NK-92 (cell line): ENCODE results near the gene CARS1.
"Not testable (repeated sequence)": the region's sequence is repeated elsewhere in the genome, so short reads cannot be mapped to it uniquely, and the experiment has no call there.

Experiments
- DNase-seq: peaks from one replicate; lab custom pipeline; 2025; ENCODE audit not compliant: unreplicated experiment; lab: John Stamatoyannopoulos, UW

The CARS1 gene

DNA sequence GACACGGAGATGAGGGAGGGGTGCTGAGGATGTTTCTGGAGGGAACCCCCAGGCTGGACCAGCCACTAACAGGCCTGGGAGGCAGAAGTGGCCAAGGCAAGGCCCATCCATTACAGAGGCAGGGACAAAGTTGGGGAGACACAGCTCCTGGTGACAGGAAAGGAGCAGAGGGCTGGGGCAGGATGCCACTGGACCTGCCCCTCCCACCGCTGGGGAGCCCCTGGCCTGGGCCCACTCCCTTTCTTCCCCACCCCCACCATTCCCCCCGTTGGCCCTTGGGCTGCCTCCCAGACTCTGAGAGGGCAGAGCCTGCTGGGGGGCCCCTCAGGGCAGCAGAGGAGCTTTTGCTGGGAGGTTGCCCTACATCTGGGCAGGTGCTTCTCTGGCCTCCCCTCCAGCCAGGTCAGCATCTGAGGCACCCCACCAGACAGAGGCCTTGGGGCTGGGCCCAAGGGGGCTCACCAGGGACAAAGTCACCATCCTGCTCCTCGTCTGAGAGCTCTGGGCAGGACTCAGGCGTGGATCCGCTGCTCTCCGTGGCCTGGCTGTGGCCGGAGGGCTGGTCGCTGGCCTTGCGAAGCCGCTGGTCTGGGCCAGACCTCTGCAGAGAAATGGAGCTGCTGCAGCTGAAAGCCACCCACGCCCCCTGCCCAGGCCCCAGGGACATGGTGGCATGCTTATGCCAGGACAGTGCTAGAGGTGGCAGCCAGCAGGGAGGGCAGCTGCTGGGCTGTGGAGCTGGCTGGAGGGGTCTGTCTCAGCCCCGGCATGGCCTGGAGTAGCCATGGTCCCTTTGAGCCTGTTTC, 33.1 kb upstream of the CARS1 start:
- no peak for DNase-seq

- no peak for DNase-seq
These were observed 32.2 kb upstream of the CARS1 start for GRCh38 chr11:3089236-3090061.

- DNase-seq = no peak
These were observed 31.6 kb upstream of the CARS1 start for GRCh38 chr11:3088806-3089205.

DNA sequence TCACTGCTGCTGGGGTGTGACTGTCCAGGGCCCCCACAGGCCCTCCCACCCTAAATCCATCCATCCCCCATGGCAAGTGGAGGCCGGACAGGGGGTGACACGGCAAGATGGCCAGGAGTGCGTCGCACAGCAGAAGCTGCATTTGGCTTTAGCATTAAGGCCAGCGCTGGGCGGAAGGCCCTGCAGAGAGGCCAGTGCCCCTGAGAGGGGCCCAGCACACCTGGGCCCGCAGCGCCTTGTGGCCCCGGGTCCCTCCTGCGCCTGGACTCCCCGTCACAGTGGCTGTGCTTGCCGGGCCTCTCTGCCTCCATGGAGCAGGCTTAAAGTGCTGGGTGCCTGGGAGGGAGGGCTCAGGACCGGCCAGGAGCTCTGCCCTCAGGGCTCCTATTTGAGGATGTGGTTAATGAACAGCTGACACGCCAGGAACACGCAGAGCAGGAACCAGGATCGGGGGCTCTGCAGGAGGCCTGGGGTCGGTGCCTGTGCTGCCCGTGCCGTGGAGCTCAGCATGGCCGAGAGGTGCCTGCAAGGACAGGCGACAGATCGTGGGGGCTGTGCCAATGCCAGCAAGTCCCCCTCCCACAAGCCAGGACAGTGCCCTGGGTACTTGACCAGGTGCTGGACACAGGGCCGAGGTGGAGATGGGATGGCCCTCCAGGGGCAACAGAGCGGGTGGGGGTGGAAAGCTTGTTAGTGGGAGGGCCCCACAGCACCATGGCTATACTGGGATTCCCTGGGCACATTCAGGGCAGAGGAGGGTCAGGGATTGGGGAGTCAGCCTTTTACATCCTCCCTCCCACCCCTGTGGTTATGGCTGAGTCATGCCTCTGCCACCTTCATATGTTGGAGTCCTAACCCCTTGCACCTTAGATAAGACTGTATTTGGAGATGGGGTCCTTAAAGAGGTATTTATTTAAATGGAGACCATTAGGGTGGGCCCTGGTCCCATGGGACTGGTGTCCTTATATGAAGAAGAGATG, 30.9 kb upstream of the CARS1 start:
- DNase-seq = no peak

DNA sequence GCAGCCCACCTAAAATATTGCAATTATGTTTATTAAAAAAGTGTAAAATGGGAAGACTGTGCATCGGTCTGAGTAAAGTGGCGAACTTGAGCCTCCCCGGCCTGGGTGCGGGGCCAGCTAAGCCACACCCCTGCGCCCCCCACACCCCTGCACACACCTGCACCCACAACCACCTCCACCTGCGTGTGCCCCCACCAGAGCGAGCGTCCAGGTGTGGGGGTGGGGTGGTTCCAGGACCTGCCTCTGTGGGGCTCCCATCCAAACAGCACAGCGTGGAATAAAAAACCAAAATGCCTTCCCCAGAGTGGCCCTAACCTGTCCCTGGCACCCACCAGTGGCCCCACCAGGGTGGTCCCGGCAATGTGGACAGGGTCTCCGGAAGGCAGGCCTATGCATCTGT, 30.1 kb upstream of the CARS1 start:
- DNase-seq = no peak

GRCh38 chr11:3086671-3087150, 29.5 kb upstream of the CARS1 start:
- no peak for DNase-seq

- no peak for DNase-seq
These were observed 28.9 kb upstream of the CARS1 start for GRCh38 chr11:3086114-3086513.

GRCh38 chr11:3085052-3085451, 27.8 kb upstream of the CARS1 start:
- DNase-seq = no peak

GRCh38 chr11:3083321-3083720, 26.1 kb upstream of the CARS1 start:
- no peak for DNase-seq

GRCh38 chr11:3081386-3081751, 24.1 kb upstream of the CARS1 start:
- no peak for DNase-seq

GRCh38 chr11:3080733-3081385, 23.6 kb upstream of the CARS1 start:
- no peak for DNase-seq

DNA sequence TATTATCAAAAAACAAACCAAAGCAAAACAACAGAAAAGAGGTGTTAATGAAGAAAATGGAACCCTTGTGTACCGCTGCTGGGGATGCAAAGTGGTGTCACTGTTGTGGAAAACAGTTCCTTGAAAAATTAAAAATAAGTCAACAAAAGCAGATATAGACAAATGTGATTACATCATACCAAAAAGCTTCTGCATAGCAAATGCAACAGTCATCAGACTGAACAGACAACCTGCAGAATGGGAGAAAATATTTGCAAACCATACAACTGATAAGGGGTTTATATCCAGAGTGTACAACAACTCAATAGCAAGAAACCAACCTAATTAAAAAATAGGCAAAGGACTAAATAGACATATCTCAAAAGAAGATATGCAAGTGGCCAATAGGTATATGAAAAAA, 22.9 kb upstream of the CARS1 start:
- DNase-seq = no peak

- DNase-seq = no peak
These were observed 20.7 kb upstream of the CARS1 start for GRCh38 chr11:3077846-3078440.

GRCh38 chr11:3077189-3077836, 20.1 kb upstream of the CARS1 start:
- no peak for DNase-seq

- no peak for DNase-seq
These were observed 17.8 kb upstream of the CARS1 start for GRCh38 chr11:3074912-3075589.

- DNase-seq = no peak
These were observed 15.8 kb upstream of the CARS1 start for GRCh38 chr11:3073029-3073435.

DNA sequence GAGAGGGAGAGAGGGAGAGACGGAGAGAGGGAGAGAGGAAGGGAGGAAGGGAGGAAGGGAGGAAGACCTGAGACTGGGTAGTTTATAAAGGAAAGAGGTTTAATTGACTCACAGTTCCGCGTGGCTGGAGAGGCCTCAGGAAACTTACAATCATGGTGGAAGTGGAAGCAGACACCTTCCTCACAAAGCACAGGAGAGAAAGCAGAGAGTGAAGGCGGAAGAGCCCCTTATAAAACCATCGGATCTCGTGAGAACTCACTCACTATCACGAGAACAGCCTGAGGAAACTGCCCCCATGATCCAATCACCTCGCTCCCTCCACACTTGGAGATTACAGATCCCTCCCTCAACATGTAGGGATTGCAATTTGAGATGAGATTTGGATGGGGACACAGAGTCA, 12.2 kb upstream of the CARS1 start:
- DNase-seq = no peak

DNA sequence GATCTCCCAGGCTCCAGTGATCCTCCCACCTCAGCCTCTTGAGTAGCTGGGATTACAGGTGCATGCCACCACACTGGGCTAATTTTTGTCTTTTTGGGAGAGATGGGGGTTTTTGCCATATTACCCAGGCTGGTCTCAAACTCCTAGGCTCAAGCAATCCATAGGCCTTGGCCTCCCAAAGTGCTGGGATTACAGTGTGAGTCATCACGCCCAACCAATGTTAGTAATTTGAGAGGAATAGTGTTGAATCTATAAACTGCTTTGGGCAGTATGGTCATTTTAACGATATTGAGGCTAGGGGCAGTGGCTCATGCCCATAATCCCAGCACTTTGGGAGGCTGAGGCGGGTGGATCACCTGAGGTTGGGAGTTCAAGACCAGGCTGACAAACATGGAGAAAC, 9.1 kb upstream of the CARS1 start:
- not testable (repeated sequence) for DNase-seq

DNA sequence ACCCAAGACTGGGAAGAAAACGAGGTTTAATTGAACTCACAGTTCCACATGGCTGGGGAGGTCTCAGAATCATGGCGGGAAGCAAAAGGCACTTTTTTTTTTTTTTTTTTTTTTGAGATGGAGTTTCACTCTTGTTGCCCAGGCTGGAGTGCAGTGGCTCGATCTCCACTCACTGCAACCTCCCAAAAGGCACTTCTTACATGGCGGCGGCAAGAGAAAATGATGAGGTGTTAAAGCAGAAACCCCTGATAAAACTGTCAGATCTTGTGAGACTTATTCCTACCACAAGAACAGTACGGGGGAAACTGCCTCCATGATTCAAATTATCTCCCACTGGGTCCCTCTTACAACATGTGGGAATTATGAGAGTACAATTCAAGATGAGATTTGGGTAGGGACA, 7.5 kb upstream of the CARS1 start:
- not testable (repeated sequence) for DNase-seq
